GM18907 (cell line): ENCODE results near the gene DHX8.
A peak's percentile ranks its signal among the peaks of the same experiment; 100 is the strongest.

Source experiments
- ATAC-seq: cut with Tn5 transposase; IDR thresholded peaks from one replicate; pipeline ENCODE4 v1.9.1; 2021; ENCODE audit warnings: mild to moderate bottlenecking, moderate library complexity; ENCODE audit not compliant: unreplicated experiment

The DHX8 gene

GRCh38 chr17:43521389-43521788 is 37.6 kb downstream of the DHX8 start:
- ATAC-seq: no peak

GRCh38 chr17:43524945-43525575 is 41.3 kb downstream of the DHX8 start:
- ATAC-seq: no peak

- no peak for ATAC-seq
Measured at GRCh38 chr17:43526886-43527648, 43.3 kb downstream of the DHX8 start.

- no peak for ATAC-seq
Measured at GRCh38 chr17:43528319-43528987, 44.7 kb downstream of the DHX8 start.

GRCh38 chr17:43528988-43529814 is 45.4 kb downstream of the DHX8 start:
- no peak for ATAC-seq

DNA sequence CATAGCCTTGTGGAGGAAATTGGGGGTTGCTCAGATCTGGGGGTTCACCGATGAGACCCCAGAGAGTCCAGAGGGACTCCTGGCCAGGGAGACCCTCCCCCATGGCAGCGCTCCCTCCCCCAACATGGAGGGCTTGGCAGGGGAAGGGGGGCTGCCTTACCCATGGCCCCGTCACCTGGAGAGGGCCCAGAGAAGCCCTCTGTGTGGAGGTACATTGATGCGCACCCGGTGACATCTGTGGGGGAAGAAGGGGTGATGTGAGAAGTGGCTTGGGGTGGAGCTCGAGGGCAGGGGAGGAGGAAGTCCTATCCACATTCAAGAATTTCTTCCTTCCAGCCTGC is 46.1 kb downstream of the DHX8 start:
- ATAC-seq: no peak

- ATAC-seq: no peak
Measured at GRCh38 chr17:43530288-43531081, 46.7 kb downstream of the DHX8 start.

GRCh38 chr17:43531082-43531378 is 47.3 kb downstream of the DHX8 start:
- no peak for ATAC-seq

DNA sequence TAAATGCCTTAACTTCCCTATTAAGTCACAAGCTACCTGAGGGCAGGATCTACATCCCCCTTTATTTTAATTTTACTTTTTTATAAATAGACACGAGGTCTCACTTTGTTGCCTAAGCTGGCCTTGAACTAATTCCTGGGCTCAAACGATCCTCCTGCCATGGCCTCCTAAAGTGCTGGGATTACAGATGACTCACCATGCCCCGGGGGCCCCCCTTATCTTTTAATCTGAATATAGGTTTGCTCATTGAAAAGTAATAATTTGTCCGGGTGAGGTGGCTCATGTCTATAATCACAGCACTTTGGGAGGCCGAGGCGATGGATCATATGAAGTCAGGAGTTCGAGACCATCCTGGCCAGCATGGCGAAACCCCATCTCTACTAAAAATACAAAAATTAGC is 48.2 kb downstream of the DHX8 start:
- no peak for ATAC-seq

DNA sequence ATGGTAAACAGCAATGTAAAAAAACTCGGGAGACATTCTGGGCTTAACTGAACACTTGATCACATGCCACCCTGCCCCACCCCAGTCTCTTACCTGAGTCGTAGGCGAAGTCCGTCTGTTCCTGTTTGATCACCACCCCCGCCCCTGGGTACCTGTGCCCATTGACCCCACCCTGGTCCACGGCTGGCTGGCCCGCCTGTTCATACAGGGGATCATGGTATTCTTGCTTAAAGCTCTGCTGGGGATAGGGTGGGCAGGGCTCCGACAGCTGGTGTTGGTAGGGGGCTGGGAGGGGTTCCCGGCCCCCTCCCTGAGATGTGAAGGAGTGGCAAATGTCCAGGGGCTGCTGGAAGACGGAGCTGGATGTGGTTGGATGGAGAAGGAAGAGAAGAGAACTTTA is 48.8 kb downstream of the DHX8 start:
- no peak for ATAC-seq

- ATAC-seq: no peak
Measured at GRCh38 chr17:43533699-43534098, 49.9 kb downstream of the DHX8 start.

DNA sequence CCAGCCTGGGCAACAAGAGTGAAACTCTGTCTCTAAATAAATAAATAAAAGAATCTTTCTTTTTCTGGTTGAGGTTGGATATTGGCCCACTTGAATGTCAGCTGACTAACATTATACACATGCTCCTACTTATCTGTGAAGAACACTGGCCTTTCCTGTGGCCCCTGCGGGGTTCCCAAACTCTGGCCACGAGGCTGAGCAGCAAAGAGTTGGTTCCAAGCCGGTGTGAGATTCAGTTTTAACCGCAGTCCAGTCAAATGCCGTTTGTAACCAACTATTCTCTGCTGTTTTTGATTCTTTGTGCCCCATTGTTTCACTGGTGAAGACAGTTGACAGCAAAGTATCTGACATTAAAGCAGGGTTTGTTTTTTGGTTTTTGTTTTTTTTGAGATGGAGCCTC is 51.1 kb downstream of the DHX8 start:
- ATAC-seq: no peak

- no peak for ATAC-seq
Measured at GRCh38 chr17:43536236-43536992, 52.6 kb downstream of the DHX8 start.

- ATAC-seq: no peak
Measured at GRCh38 chr17:43540821-43541674, 57.3 kb downstream of the DHX8 start.

- no peak for ATAC-seq
Measured at GRCh38 chr17:43542859-43543258, 59.1 kb downstream of the DHX8 start.

- ATAC-seq: no peak
Measured at GRCh38 chr17:43543300-43543699, 59.5 kb downstream of the DHX8 start.

DNA sequence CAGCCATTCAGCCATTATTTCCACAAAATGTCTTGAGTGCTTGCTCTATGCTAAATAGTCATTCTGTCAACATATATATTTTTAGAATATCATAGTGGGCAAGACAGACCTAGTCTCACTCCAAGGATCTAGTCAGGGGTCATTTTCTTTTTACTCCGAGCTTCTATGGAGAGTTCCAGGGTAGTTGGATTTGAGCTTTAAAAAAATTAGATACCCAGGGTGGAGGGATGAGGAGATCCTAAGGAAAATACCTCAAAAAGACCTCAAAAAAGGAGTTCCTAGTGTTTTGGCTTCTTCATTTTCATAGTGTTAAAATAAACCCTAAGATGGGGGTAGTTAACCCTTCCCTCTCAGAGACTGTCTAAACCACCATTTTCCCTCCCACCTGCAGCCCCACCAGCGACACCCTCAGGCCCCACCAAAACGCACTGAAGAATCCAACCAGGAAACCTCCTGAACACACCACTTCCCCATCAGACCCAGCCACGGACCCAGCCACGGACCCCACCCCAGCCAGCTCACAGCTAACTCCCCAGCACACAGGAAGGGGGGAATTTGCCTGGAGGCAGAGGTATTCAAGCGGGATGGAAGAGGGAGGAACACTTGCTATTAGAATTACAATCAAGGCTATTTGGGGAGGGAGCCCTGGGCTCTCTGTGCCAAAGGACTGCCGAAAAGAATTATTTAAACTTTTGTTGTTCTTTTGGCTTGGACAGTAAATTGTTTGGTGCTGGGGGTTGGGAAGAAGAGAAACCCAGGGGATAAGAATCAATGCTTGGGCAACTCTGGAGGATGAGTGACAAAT is 60.2 kb downstream of the DHX8 start:
- no peak for ATAC-seq

GRCh38 chr17:43545383-43545632 is 61.5 kb downstream of the DHX8 start:
- ATAC-seq: peak; percentile 17
